ENCODE data around the gene PTGS2.
"Not testable (repeated sequence)": the region's sequence is repeated elsewhere in the genome, so short reads cannot be mapped to it uniquely, and the experiment has no call there.

GRCh38 chr1:186669784-186670183 lies 10.4 kb downstream of the PTGS2 start:
- TF ChIP-seq POLR2A, CTCF, POLR2AphosphoS5 (IDR thresholded peaks at IDR 0.05): not testable (repeated sequence)

Measured in transverse colon (tissue), 4 donors.